ENCODE data around the gene CEP76. TPM values are rescaled to one million over a fixed set of nuclear protein-coding genes. Genes with fewer than 3 reads are reported as not detected.

The CEP76 gene
- total RNA-seq, 4 donors from 2014 or later = 6.8 to 14.2 (median 9.6) TPM

- no peaks in the 10 kb centered on the region for H3K27me3 ChIP-seq
- no peak for TF ChIP-seq EP300 (IDR thresholded peaks at IDR 0.05)
- TF ChIP-seq CTCF (IDR thresholded peaks at IDR 0.05) = no peak
- no peak for TF ChIP-seq POLR2AphosphoS5 (IDR thresholded peaks at IDR 0.05)
- no peak for TF ChIP-seq POLR2A (IDR thresholded peaks at IDR 0.05)
- ATAC-seq = no peak
- no peak overlapping the region for H3K27ac ChIP-seq
- H3K4me3 ChIP-seq = no peak overlapping the region
- 80 to 92% methylated on average over 2 to 4 of the region's 5 CpGs for WGBS, 2 donors (ENCODE audit: low coverage in 1 of 2)
- H3K36me3 ChIP-seq = peaks cover 0 to 44% of the 10 kb centered on the region in 2 donors
- H3K4me1 ChIP-seq = no peaks in the 10 kb centered on the region
- H3K9me3 ChIP-seq = no peaks in the 10 kb centered on the region
Measured at GRCh38 chr18:12668041-12668440, 34.5 kb downstream of the CEP76 start.

- no peaks in the 10 kb centered on the region for H3K27me3 ChIP-seq
- TF ChIP-seq EP300 (IDR thresholded peaks at IDR 0.05) = no peak
- peak; percentile 88 to 94 (median 93) for TF ChIP-seq CTCF (IDR thresholded peaks at IDR 0.05)
- TF ChIP-seq POLR2A (IDR thresholded peaks at IDR 0.05) = no peak
- H3K36me3 ChIP-seq = peaks cover 0 to 9% of the 10 kb centered on the region in 2 donors
- 79% methylated on average over 8 of the region's 9 CpGs; no CpG with 5 or more reads in 1 of the 2 donors for WGBS, 2 donors (ENCODE audit: low coverage in 1 of 2)
- H3K4me1 ChIP-seq = peaks cover 0 to 34% (median 0%) of the 10 kb centered on the region in 3 donors
- no peaks in the 10 kb centered on the region for H3K9me3 ChIP-seq
- no peak for ATAC-seq
- peak overlapping the region in 1 of 4 donors; percentile 98 for H3K27ac ChIP-seq
- H3K4me3 ChIP-seq = no peak overlapping the region
Measured at GRCh38 chr18:12659904-12660605, 42.5 kb downstream of the CEP76 start.

GRCh38 chr18:12658426-12659138 is 43.9 kb downstream of the CEP76 start:
- H3K36me3 ChIP-seq = peaks cover 0 to 9% of the 10 kb centered on the region in 2 donors
- H3K27me3 ChIP-seq = no peaks in the 10 kb centered on the region
- peak overlapping the region; percentile 95 to 98 (median 98) for H3K27ac ChIP-seq
- peak overlapping the region; percentile 83 to 84 for H3K4me3 ChIP-seq
- no peaks in the 10 kb centered on the region for H3K9me3 ChIP-seq
- WGBS, 2 donors (ENCODE audit: low coverage in 1 of 2) = 30 to 57% methylated on average over 18 to 21 of the region's 42 CpGs
- H3K4me1 ChIP-seq = peaks cover 0 to 41% (median 0%) of the 10 kb centered on the region in 3 donors
- no peak for TF ChIP-seq CTCF (IDR thresholded peaks at IDR 0.05)
- TF ChIP-seq EP300 (IDR thresholded peaks at IDR 0.05) = no peak
- TF ChIP-seq POLR2AphosphoS5 (IDR thresholded peaks at IDR 0.05) = no peak
- TF ChIP-seq POLR2A (IDR thresholded peaks at IDR 0.05) = no peak
- peak; percentile 17 for ATAC-seq

GRCh38 chr18:12657684-12658425 is 44.7 kb downstream of the CEP76 start, which contains the start of gene SPIRE1:
Gene SPIRE1 (minus strand): TSS chr18:12658107. CDS start chr18:12657866, 241 bp downstream.
- H3K36me3 ChIP-seq = peaks cover 0 to 6% of the 10 kb centered on the region in 2 donors
- peak within 1 kb of the TSS; percentile 95 to 98 (median 98) for H3K27ac ChIP-seq
- peak within 1 kb of the TSS; percentile 83 to 84 for H3K4me3 ChIP-seq
- peak in 1 of 4 experiments; percentile 43 for TF ChIP-seq CTCF (IDR thresholded peaks at IDR 0.05)
- peak; percentile 38 for TF ChIP-seq POLR2AphosphoS5 (IDR thresholded peaks at IDR 0.05)
- TF ChIP-seq POLR2A (IDR thresholded peaks at IDR 0.05) = peak; percentile 70 to 83
- no peak for TF ChIP-seq EP300 (IDR thresholded peaks at IDR 0.05)
- peak; percentile 90 for ATAC-seq
- peaks cover 0 to 48% (median 3%) of the 10 kb centered on the region in 3 donors for H3K4me1 ChIP-seq
- WGBS, 2 donors (ENCODE audit: low coverage in 1 of 2) = no CpG with 5 or more reads among the region's 112 CpGs
- no peaks in the 10 kb centered on the region for H3K9me3 ChIP-seq
- no peaks in the 10 kb centered on the region for H3K27me3 ChIP-seq

All from gastroesophageal sphincter (tissue), 4 donors.